ENCODE results near the gene BAHCC1.

- TF ChIP-seq EZH2 (IDR thresholded peaks at IDR 0.05; ENCODE audit: borderline replicate concordance, low read depth, low read length, severe bottlenecking) = no peak
- no peak for TF ChIP-seq POLR2A (IDR thresholded peaks at IDR 0.05; ENCODE audit: low read depth, low read length)
- no peak for TF ChIP-seq CTCF (IDR thresholded peaks at IDR 0.05; ENCODE audit: extremely low read depth in 1 of 2, insufficient read depth in 1 of 2, low read depth in 1 of 2, low read length in 2 of 2)
- TF ChIP-seq JUN (IDR thresholded peaks at IDR 0.05; ENCODE audit: borderline replicate concordance, insufficient read depth, insufficient read length, low read depth) = no peak
- TF ChIP-seq MAX (IDR thresholded peaks at IDR 0.05; ENCODE audit: insufficient read depth, insufficient read length) = no peak
- no peak for TF ChIP-seq MYC (IDR thresholded peaks at IDR 0.05; ENCODE audit: low read depth, low read length)
- TF ChIP-seq POLR2AphosphoS5 (IDR thresholded peaks at IDR 0.05; ENCODE audit: insufficient read depth, low read depth, low read length) = no peak
- no peak for TF ChIP-seq FOS (IDR thresholded peaks at IDR 0.05; ENCODE audit: borderline replicate concordance, insufficient read depth, low read length)
- TF ChIP-seq GATA2 (IDR thresholded peaks at IDR 0.05; ENCODE audit: insufficient read depth, insufficient read length, low read depth, low read length) = no peak
Observed at GRCh38 chr17:81515530-81516041, 120.3 kb downstream of the BAHCC1 start.

All from endothelial cell of umbilical vein (primary cell).